LNCaP clone FGC (cell line): ENCODE results near the gene HIGD1C.
"Not testable (repeated sequence)": the region's sequence is repeated elsewhere in the genome, so short reads cannot be mapped to it uniquely, and the experiment has no call there.

ENCODE experiments used
- DNase-seq: peaks from one replicate; pipeline ENCODE4 v3.0.0-alpha.2; 2011; ENCODE audit warnings: low read depth
- H3K4me3 ChIP-seq: 2 replicates; pipeline ENCODE4 v1.5.1; 2011; ENCODE audit warnings: mild to moderate bottlenecking, low read depth, low read length, control low read depth
- CTCF ChIP-seq: IDR thresholded peaks from 2 replicates; pipeline ENCODE4 v1.5.1; 2012; ENCODE audit warnings: mild to moderate bottlenecking; ENCODE audit not compliant: control insufficient read depth, insufficient read depth; ENCODE audit errors: extremely low read depth

HIGD1C gene

GRCh38 chr12:50949801-50950302, 2.5 kb upstream of the HIGD1C start:
- no peak for TF ChIP-seq CTCF
- no peak overlapping the region for H3K4me3 ChIP-seq
- no peak for DNase-seq

- DNase-seq, result no peak
- no peak overlapping the region for H3K4me3 ChIP-seq
- TF ChIP-seq CTCF, result no peak
Measured at GRCh38 chr12:50951112-50951511, 1.2 kb upstream of the HIGD1C start.

- no peak for TF ChIP-seq CTCF
- no peak for DNase-seq
- H3K4me3 ChIP-seq, result no peak overlapping the region
Measured at GRCh38 chr12:50953047-50953446, 703 bp downstream of the HIGD1C start.

- not testable (repeated sequence) for DNase-seq
Measured at GRCh38 chr12:50954789-50955188, 2.4 kb downstream of the HIGD1C start.

GRCh38 chr12:50955288-50955687, 2.9 kb downstream of the HIGD1C start:
- DNase-seq, result no peak
- no peak for TF ChIP-seq CTCF
- H3K4me3 ChIP-seq, result no peak overlapping the region

More at GRCh38 chr12:50954789-50955188, 2.4 kb downstream of the HIGD1C start:
- not testable (repeated sequence) for H3K4me3 ChIP-seq

GRCh38 chr12:50955697-50956096, 3.4 kb downstream of the HIGD1C start:
- no peak for TF ChIP-seq CTCF
- no peak for DNase-seq
- no peak overlapping the region for H3K4me3 ChIP-seq

GRCh38 chr12:50960130-50960529, 7.8 kb downstream of the HIGD1C start:
- no peak for TF ChIP-seq CTCF
- DNase-seq, result no peak

More at GRCh38 chr12:50960130-50960529, 7.8 kb downstream of the HIGD1C start:
- H3K4me3 ChIP-seq, result no peak overlapping the region
